Vagina (tissue), 2 donors: ENCODE measurements around the gene MAGOHB.

Experiments used
- CTCF ChIP-seq, 3 experiments: fragments of 450-650 bp in 2 of 3; fragments of 200-600 bp in 1 of 3; sonication (generic) in 1 of 3; IDR thresholded peaks; one replicate each; pipeline ENCODE4 v1.5.1; 2017 to 2019; ENCODE audit warnings: antibody characterized with exemption in 3 of 3, mild to moderate bottlenecking in 2 of 3, moderate library complexity in 2 of 3
- POLR2A ChIP-seq, 2 donors: fragments of 450-650 bp; IDR thresholded peaks; one replicate each; pipeline ENCODE4 v1.6.1; 2017; ENCODE audit warnings: antibody characterized with exemption in 2 of 2, mild to moderate bottlenecking in 2 of 2, moderate library complexity in 2 of 2
- POLR2AphosphoS5 ChIP-seq, 2 donors: sonication (generic); formaldehyde crosslinking; IDR thresholded peaks; one replicate each; pipeline ENCODE4 v1.9.0; 2017; ENCODE audit warnings: antibody characterized with exemption in 2 of 2, mild to moderate bottlenecking in 2 of 2, low read depth in 1 of 2; ENCODE audit not compliant: insufficient read depth in 1 of 2

- TF ChIP-seq POLR2A (IDR thresholded peaks at IDR 0.05) (no peak), CTCF (IDR thresholded peaks at IDR 0.05) (no peak), POLR2AphosphoS5 (IDR thresholded peaks at IDR 0.05; ENCODE audit: insufficient read depth in 1 of 2, low read depth in 1 of 2) (no peak)
Measured at GRCh38 chr12:10617863-10618262, 4.5 kb upstream of the MAGOHB start.
